ENCODE measurements around the gene TRIM62.
"Not testable (repeated sequence)": the region's sequence is repeated elsewhere in the genome, so short reads cannot be mapped to it uniquely, and the experiment has no call there.

Gene TRIM62

DNA sequence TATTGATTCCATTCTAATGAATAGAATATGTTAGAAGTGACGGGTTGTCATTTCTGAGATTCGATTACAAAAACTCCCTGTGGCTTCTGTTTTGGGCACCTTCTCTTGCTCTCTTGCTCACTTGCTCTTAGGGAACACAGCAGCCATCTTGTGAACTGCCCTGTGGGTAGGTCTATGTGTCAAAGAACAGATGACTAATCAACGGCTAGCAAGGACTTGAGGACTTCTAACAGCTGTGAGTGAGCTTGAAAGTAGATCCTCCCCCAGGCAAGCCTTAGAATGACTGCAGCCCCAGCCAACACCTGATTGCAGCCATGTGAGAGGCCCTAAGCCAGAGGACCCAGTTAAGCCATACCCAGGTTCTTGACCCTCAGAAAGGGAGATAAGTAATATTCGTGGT is 51.5 kb downstream of the TRIM62 start:
- DNase-seq (ENCODE audit: low spot score): no peak

DNA sequence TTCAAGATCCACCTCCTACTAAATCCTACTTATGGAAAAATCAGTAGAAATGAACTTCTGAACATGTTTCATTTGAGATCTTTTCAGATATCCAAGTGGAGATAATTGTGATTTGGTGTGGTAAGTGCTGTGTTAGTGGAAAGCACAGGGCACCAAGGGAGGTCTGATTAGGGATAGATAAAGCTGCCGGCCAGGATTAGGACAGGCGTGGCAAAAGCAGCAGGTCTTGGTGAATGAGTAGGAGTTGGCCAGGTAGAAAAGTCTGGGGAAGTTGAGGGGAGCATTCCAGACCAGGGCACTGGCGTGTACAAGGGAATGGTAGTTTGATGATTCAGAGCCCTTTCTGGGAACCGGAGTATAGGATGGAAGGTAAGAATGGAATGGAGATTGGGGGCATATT is 53.1 kb downstream of the TRIM62 start:
- TF ChIP-seq, protein P1, sequence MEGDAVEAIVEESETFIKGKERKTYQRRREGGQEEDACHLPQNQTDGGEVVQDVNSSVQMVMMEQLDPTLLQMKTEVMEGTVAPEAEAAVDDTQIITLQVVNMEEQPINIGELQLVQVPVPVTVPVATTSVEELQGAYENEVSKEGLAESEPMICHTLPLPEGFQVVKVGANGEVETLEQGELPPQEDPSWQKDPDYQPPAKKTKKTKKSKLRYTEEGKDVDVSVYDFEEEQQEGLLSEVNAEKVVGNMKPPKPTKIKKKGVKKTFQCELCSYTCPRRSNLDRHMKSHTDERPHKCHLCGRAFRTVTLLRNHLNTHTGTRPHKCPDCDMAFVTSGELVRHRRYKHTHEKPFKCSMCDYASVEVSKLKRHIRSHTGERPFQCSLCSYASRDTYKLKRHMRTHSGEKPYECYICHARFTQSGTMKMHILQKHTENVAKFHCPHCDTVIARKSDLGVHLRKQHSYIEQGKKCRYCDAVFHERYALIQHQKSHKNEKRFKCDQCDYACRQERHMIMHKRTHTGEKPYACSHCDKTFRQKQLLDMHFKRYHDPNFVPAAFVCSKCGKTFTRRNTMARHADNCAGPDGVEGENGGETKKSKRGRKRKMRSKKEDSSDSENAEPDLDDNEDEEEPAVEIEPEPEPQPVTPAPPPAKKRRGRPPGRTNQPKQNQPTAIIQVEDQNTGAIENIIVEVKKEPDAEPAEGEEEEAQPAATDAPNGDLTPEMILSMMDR (IDR thresholded peaks at IDR 0.05; ENCODE audit: extremely low read depth, missing control alignments): no peak
- no peak for DNase-seq (ENCODE audit: low spot score)

More for the DNA sequence above, 51.5 kb downstream of the TRIM62 start:
- TF ChIP-seq, protein P1 (IDR thresholded peaks at IDR 0.05; ENCODE audit: extremely low read depth, missing control alignments): no peak

DNA sequence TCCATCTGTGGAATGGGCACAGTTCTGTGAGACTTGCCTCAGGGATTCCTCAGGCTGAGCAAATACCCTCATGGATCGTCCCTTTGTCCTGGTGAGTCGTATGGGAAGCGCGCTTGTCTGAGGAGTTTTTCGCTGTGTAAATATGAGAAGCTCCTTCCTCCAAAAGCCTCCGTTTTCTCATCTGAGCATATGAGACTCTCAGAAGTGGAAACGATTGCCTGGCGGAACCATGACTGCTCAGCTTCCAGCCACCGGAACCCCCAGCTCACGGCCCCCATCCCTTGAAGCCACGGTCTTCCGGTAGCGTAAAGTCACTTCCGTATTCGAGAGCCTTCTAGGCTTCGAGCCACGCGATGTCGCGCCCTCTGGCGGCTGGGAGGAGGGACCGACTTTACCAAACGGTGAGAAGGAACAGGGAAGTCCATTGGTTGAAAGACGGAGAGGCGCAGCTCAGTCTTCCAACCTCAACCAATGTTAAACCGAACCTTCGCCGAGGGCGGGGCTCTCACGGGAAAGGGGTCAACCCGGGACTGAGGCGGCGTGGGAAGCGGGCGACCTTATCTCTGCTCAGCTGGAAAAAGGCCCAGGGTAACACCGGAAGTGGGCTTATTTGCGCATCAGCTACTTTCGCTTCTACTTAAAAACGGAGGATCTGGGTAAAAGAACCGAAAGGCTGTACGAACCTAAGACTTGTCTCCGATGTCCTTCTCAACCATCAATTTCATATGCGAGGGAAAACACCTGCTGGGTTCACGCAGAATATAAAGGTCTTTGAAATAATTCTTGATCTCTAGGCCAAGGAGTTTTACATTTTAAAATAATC is 54.6 kb downstream of the TRIM62 start:
- TF ChIP-seq, protein P1 (IDR thresholded peaks at IDR 0.05; ENCODE audit: extremely low read depth, missing control alignments): peak; percentile 88

DNA sequence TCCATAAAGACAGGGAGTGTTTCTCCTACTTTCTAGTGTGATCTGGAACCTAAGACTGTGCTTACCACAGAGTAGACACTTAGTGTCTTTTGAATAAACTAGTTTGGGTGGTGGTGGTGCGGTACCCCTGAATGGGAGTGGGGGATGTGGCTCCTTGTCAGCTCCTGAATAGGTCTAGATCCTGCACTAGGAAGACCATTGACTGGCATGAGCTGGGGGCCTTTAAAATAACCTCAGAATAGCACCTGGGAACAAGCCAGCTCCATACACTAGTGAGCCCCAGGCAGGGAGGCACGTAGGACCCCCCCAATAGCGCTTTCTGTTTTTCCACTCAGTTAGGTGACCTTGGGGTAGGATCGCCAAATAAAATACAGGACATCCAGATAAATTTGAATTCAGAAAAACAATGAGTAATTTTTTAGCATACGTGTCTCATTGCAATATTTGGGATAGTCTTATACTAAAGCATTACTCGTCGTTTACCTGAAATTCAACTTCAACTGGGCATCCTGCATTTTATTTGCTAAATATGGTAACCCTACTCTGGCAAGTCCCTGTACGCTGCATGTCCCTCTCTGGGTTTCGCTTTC is 55.3 kb downstream of the TRIM62 start:
- TF ChIP-seq, protein P1 (IDR thresholded peaks at IDR 0.05; ENCODE audit: extremely low read depth, missing control alignments): no peak
- no peak for DNase-seq (ENCODE audit: low spot score)

More for the DNA sequence above, 54.6 kb downstream of the TRIM62 start:
- DNase-seq (ENCODE audit: low spot score): peak; percentile 92

DNA sequence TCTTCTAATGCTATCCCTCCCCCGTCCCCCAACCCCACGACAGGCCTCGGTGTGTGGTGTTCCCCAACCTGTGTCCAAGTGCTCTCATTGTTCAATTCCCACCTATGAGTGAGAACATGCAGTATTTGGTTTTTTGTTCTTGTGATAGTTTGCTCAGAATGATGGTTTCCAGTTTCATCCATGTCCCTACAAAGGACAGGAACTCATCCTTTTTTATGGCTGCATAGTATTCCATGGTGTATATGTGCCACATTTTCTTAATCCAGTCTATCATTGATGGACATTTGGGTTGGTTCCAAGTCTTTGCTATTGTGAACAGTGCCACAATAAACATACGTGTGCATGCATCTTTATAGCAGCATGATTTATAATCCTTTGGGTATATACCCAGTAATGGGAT is 57.2 kb downstream of the TRIM62 start:
- not testable (repeated sequence) for DNase-seq (ENCODE audit: low spot score)

DNA sequence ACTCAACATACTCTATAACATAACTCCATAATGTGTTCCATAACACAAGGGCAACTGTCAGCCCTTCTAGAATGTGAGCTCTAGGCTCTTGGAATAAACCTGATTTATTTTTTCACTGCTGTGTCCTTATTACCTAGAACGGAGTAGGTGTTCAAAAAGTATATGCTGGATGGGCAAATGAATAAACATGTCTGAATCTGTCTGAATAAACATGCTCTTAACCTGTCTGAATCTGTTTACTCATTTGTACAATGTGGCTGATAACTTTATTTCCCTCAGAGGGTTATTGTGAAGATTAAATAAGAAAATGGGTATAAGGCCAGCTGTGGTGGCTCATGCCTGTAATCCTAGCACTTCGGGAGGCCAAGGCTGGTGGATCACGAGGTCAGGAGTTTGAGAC is 58.6 kb downstream of the TRIM62 start:
- TF ChIP-seq, protein P1 (IDR thresholded peaks at IDR 0.05; ENCODE audit: extremely low read depth, missing control alignments): no peak
- no peak for DNase-seq (ENCODE audit: low spot score)

DNA sequence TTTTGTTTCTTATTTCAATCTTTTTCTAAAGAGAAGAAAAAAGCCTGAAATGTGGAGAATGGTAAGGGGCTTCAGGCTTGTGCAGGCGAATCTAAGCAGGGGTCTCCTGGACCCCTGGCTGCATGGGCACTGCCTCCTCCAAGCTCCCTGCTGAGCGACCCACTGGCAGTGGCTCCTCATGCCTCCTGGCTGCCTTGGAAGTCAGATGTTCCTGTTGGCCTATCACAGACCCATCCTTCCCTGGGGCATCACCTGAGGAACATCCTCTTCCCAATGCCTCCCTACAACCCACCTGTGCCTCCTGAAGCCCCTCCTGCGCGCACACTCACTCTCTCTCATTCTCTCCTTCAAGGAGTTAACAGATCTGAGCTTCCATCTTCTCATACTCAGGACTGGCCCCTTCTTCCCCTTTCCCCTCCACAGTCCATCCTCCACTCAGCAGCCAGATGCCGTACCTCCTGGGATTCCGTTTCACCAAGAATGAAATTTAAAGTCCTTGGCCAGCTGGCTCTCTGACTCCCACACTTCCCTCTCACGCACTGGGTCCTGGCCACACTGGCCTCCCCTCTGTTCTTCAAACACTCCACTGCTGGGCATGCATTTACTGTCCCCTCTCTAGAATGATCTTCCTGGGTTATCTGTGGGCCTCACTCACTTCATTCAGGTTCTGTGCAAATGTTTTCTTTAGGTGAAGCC is 59.2 kb downstream of the TRIM62 start:
- no peak for DNase-seq (ENCODE audit: low spot score)
- TF ChIP-seq, protein P1 (IDR thresholded peaks at IDR 0.05; ENCODE audit: extremely low read depth, missing control alignments): no peak
